IPS-15b (cell line): ENCODE data around the gene DBP.
A peak's percentile ranks its signal among the peaks of the same experiment; 100 is the strongest.

Source experiments
- H3K27me3 ChIP-seq: one replicate; pipeline ENCODE4 v1.6.1; 2013; ENCODE audit warnings: low read length; ENCODE audit not compliant: control insufficient read depth, insufficient read depth
- H3K36me3 ChIP-seq: one replicate; pipeline ENCODE4 v1.6.1; 2013; ENCODE audit warnings: low read length; ENCODE audit not compliant: control insufficient read depth, insufficient read depth
- H3K4me1 ChIP-seq: one replicate; pipeline ENCODE4 v1.6.1; 2013; ENCODE audit warnings: mild to moderate bottlenecking, low read length; ENCODE audit not compliant: control insufficient read depth, insufficient read depth
- H3K4me3 ChIP-seq: one replicate; pipeline ENCODE4 v1.5.1; 2013; ENCODE audit warnings: low read depth, low read length
- H3K9ac ChIP-seq: one replicate; pipeline ENCODE4 v1.6.1; 2013; ENCODE audit warnings: low read depth, mild to moderate bottlenecking, low read length
- H3K9me3 ChIP-seq: one replicate; pipeline ENCODE4 v1.6.1; 2013; ENCODE audit warnings: mild to moderate bottlenecking, low read length; ENCODE audit not compliant: control insufficient read depth, insufficient read depth

Gene DBP

DNA sequence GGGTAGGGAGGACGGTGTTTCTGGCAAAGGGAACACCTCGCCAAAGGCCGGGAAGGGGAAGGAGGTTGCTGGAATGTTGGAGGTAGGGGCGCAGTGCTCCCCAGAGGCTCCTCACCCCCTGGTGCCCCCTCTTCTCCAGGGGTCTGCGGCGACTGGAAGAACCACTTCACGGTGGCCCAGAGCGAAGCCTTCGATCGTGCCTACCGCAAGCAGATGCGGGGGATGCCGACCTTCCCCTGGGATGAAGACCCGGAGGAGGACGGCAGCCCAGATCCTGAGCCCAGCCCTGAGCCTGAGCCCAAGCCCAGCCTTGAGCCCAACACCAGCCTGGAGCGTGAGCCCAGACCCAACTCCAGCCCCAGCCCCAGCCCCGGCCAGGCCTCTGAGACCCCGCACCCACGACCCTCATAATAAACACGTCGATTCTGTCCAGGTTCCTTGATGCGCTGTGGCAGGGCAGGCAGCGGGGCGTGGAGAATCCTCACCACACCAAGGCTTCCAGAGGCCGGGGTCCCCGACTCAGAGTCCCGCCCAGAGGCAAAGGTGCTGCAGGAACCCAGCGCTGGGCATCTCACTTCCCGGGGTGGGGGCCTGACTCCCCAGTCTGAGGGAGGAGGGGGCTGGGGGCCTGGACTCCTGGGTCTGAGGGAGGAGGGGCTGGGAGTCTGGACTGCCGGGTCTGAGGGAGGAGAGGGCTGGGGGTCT is 38.0 kb downstream of the DBP start:
- Histone ChIP-seq H3K36me3 (peaks cover 4% of the 10 kb centered on the region), H3K4me3 (no peak overlapping the region), H3K9me3 (no peaks in the 10 kb centered on the region), H3K4me1 (no peaks in the 10 kb centered on the region), H3K9ac (no peak overlapping the region), H3K27me3 (no peaks in the 10 kb centered on the region)

DNA sequence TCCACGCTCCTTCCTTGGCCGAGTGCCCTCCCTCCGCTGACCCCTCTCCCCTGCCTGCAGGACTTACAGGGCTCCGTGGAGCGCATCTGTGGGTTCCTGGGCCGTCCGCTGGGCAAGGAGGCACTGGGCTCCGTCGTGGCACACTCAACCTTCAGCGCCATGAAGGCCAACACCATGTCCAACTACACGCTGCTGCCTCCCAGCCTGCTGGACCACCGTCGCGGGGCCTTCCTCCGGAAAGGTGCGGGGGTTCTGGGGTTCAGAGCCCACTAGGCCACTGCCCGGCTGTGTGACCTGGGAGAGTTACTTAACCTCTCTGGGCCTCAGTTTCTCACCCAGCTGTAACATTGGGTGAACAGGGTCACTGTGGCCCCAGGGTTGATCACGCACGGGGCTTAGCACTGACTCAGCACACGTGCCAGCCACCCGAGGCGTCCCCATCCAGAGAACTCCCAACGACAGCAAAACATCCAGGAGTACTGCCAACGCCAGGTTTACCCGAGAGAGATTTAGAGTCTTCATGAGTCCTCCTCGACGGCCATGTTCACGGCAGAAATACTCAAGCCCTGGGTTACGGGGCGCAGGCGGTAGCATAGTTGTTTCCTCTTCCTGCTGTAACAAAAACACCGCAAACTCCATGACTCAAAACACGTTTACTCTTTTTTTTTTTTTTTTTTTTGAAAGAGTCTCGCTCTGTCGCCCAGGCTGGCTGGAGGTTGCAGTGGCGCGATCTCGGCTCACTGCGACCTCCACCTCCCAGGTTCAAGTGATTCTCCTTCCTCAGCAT is 40.3 kb downstream of the DBP start:
- no peak overlapping the region for H3K4me3 ChIP-seq
- no peaks in the 10 kb centered on the region for H3K4me1 ChIP-seq
- peaks cover 4% of the 10 kb centered on the region for H3K36me3 ChIP-seq
- no peak overlapping the region for H3K9ac ChIP-seq
- H3K27me3 ChIP-seq = no peaks in the 10 kb centered on the region
- H3K9me3 ChIP-seq = no peaks in the 10 kb centered on the region

DNA sequence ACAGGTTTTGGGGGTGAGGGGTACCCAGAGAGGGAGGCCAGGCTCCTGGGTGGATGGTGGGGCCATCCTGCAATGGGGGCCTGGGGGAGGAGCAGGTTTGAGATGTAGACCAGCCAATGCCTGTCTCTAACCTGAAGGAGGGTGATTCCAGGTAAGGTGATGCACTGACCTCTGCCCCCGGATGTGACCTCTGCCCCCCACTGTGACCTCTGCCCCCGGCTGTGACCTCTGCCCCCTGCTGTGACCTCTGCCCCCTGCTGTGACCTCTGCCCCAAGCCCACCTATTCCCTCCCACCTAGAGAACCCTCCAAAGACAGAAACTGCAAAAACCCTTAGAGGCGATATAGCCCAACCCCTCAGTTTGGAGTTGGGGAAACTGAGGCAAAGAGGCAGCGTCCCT is 40.9 kb downstream of the DBP start:
- no peaks in the 10 kb centered on the region for H3K4me1 ChIP-seq
- H3K9me3 ChIP-seq = no peaks in the 10 kb centered on the region
- no peak overlapping the region for H3K9ac ChIP-seq
- H3K4me3 ChIP-seq = no peak overlapping the region
- H3K27me3 ChIP-seq = no peaks in the 10 kb centered on the region
- peaks cover 4% of the 10 kb centered on the region for H3K36me3 ChIP-seq

DNA sequence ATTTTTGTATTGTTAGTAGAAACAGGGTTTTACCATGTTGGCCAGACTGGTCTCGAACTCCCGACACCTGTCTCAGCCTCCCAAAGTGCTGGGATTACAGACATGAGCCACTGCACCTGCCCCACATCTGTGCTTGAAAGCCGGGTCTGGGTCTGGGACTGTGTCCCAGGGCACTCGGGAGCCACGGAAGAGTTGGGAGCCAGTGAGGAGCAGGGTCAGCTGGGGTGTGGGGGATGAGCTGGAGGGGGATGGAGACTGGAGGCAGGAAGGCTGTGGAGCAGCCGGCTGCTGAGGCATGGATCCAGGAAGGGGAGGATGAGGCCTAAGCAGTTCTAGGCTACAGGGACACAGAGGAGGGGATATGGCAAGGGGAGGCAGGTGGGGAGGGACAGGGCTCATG is 41.3 kb downstream of the DBP start:
- Histone ChIP-seq H3K9me3 (no peaks in the 10 kb centered on the region), H3K4me3 (no peak overlapping the region), H3K4me1 (no peaks in the 10 kb centered on the region), H3K36me3 (peaks cover 2% of the 10 kb centered on the region), H3K9ac (no peak overlapping the region), H3K27me3 (no peaks in the 10 kb centered on the region)

DNA sequence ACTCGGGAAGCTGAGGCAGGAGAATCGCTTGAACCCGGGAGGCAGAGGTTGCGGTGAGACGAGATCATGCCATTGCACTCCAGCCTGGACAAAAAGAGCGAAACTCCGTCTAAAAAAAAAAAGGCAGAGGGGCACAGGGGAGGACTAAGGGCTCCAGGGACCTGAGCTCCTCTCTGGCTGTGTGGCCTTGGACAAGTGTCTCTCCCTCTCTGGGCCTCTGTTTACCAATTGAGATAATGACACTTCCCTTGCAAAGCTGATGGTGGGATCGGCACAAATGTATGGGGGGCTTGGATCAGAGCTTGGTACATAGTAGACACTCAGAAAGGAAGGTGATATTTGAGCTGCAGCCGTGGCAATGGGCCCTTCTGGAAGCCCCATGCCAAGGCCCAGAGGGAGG is 42.0 kb downstream of the DBP start:
- no peaks in the 10 kb centered on the region for H3K27me3 ChIP-seq
- no peaks in the 10 kb centered on the region for H3K9me3 ChIP-seq
- H3K4me3 ChIP-seq = no peak overlapping the region
- no peak overlapping the region for H3K9ac ChIP-seq
- H3K4me1 ChIP-seq = no peaks in the 10 kb centered on the region
- H3K36me3 ChIP-seq = no peaks in the 10 kb centered on the region

DNA sequence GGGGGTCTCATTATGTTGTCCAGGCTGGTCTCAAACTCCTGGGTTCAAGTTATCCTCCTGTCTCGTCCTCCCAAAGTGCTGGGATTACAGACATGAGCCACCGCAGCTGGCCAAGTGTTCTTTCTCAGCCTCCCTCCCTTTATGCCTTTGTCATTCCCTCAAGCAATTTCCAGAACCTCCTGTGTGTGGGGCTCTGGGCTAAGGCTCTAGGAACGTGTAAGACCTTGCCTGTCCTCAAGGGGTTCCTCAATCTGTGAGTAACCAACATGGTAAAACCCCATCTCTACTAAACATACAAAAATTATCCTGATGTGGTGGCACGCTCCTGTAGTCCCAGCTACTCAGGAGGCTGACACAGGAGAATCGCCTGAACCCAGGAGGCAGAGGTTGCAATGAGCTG is 46.2 kb downstream of the DBP start:
- H3K4me1 ChIP-seq = no peaks in the 10 kb centered on the region
- H3K36me3 ChIP-seq = no peaks in the 10 kb centered on the region
- H3K27me3 ChIP-seq = no peaks in the 10 kb centered on the region
- no peaks in the 10 kb centered on the region for H3K9me3 ChIP-seq
- H3K9ac ChIP-seq = no peak overlapping the region
- no peak overlapping the region for H3K4me3 ChIP-seq

DNA sequence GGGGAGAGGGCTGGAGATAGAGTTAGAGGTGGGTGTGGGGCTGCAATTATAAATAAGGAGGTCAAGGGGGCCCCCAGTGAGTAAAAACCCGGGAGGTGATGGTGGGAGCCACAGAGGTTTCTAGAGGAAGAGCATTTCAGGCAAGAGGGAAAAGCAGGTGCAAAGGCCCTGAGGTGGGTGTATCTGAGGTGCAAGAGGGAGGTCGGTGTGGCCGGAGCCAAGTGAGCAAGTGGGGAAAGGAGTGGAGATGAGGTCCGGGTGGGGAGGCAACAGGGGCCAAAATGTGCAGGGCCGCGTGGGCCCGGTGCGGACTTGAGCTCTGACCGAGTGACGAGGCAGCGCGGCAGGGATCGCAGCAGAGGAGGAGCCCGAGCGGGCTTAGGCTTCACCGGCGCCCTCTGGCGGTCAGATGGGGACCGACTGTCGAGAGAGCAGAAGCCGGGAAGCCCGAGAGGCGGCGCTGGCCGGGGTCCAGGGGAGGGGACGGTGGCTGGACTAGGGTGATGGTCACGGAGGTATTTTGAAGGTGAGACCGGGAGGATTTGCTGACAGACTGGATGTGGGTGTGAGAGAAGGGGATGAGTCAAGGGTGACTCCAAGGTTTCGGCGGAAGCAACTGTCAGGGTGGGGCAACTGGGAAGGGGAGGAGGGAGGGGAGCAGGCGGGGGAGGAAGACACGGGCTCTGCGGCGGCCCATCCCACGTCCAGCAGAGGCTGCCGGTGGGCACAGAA is 48.3 kb downstream of the DBP start:
- Histone ChIP-seq H3K9me3 (no peaks in the 10 kb centered on the region), H3K27me3 (no peaks in the 10 kb centered on the region), H3K4me3 (peak overlapping the region; percentile 74), H3K36me3 (no peaks in the 10 kb centered on the region), H3K4me1 (no peaks in the 10 kb centered on the region), H3K9ac (peak overlapping the region; percentile 54)

DNA sequence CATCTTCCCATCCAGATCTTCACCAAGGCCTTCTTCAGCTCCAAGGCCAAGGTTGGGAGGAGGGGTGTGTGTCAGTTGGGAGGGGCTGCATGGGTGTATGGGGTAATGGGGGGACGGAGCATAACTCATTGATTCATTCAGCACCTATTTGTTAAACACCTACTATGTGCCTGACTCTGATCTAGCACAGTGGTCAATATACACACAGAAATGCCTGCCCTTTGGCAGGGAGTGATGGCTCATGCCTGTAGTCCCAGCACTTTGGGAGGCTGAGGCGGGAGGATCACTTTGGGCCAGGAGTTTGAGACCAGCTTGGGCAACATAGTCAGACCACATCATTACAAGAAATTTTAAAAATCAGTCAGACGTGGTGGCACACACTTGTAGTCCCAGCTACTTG is 49.8 kb downstream of the DBP start:
- H3K4me3 ChIP-seq = no peak overlapping the region
- H3K9me3 ChIP-seq = no peaks in the 10 kb centered on the region
- no peaks in the 10 kb centered on the region for H3K27me3 ChIP-seq
- no peak overlapping the region for H3K9ac ChIP-seq
- no peaks in the 10 kb centered on the region for H3K36me3 ChIP-seq
- no peaks in the 10 kb centered on the region for H3K4me1 ChIP-seq

DNA sequence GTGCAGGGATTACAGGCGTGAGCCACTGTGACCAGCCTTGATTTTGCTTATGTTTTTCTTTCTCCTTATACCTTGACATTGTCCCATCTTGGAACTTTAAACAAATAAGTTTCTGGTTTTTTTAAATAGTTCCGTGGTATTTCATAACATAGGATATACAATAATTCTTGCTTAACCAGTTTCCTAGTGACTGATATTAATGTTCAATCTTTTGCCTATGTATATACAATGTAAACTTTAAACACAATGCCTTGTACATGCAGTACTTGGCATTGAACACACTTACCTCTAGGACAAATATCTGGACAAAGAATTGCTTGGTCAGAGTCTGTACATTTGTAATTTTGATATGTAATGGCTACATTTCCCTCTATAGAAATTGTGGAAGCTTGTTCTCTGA is 55.0 kb downstream of the DBP start:
- no peaks in the 10 kb centered on the region for H3K4me1 ChIP-seq
- no peak overlapping the region for H3K9ac ChIP-seq
- H3K27me3 ChIP-seq = no peaks in the 10 kb centered on the region
- H3K36me3 ChIP-seq = no peaks in the 10 kb centered on the region
- no peaks in the 10 kb centered on the region for H3K9me3 ChIP-seq
- H3K4me3 ChIP-seq = no peak overlapping the region
